A549 (cell line): ENCODE data around the gene ATXN2L. TPM values are rescaled to one million over a fixed set of nuclear protein-coding genes. Genes with fewer than 3 reads are reported as not detected.
A peak's percentile ranks its signal among the peaks of the same experiment; 100 is the strongest.
"Not testable (repeated sequence)": the region's sequence is repeated elsewhere in the genome, so short reads cannot be mapped to it uniquely, and the experiment has no call there.

ENCODE experiments used
- ATAC-seq, 2 experiments: fragments of 200-7000 bp in 1 of 2; fragments of >200 bp in 1 of 2; cut with Nextera tagmentation in 1 of 2; cut with Tn5 transposase in 1 of 2; 3 replicates each; pipeline versions ENCODE4 v1.8.0 to v1.9.1; 2018 to 2020; ENCODE audit warnings: mild to moderate bottlenecking in 1 of 2, moderate library complexity in 1 of 2
- CTCF ChIA-PET: fragments of 300-600 bp; sonication (Branson Sonifier 250); formaldehyde crosslinking; extraction: SDS; loops from one replicate; lab custom pipeline; 2021; ENCODE audit warnings: antibody characterized with exemption, inconsistent platforms; lab: Yijun Ruan, JAX
- POLR2A ChIA-PET: fragments of 350-600 bp; formaldehyde crosslinking; extraction: SDS; loops from one replicate; lab custom pipeline; 2021; ENCODE audit warnings: antibody characterized with exemption, inconsistent platforms; lab: Yijun Ruan, JAX
- DNase-seq, 2 experiments: peaks; one replicate each; pipeline versions ENCODE4 v3.0.0 to v3.0.0-alpha.2; 2011 to 2016; ENCODE audit warnings: low read depth in 1 of 2, low spot score in 1 of 2
- FAIRE-seq: peaks from 2 replicates; lab custom pipeline; 2011; peaks lifted over from hg19 to GRCh38; lab: Jason Lieb, UNC
- H3K27ac ChIP-seq, 2 experiments: fragments of >200 bp; sonication (Bioruptor Twin); formaldehyde crosslinking; 3 replicates each; pipeline ENCODE4 v1.5.1; 2016 to 2017
- H3K4me1 ChIP-seq: fragments of >200 bp; sonication (Bioruptor Twin); formaldehyde crosslinking; 3 replicates; pipeline ENCODE4 v1.6.1; 2016
- H3K4me2 ChIP-seq: fragments of >200 bp; sonication (Bioruptor Twin); formaldehyde crosslinking; 3 replicates; pipeline ENCODE4 v1.6.1; 2016
- H3K4me3 ChIP-seq: fragments of >200 bp; sonication (Bioruptor Twin); formaldehyde crosslinking; 3 replicates; pipeline ENCODE4 v1.5.1; 2016
- H3K9me3 ChIP-seq: fragments of >200 bp; sonication (Bioruptor Twin); formaldehyde crosslinking; 3 replicates; pipeline ENCODE4 v1.6.1; 2016
- CTCF ChIP-seq: fragments of >200 bp; sonication (Bioruptor Twin); formaldehyde crosslinking; IDR thresholded peaks from 3 replicates; pipeline ENCODE4 v1.5.1; 2016
- ESRRA ChIP-seq: fragments of 150-350 bp; IDR thresholded peaks from 2 replicates; pipeline ENCODE4 v1.6.1; 2014; ENCODE audit warnings: mild to moderate bottlenecking, low read length, borderline replicate concordance
- FOSL2 ChIP-seq, 2 experiments: fragments of 450-650 bp in 1 of 2; fragments of >200 bp in 1 of 2; sonication (Bioruptor Twin) in 1 of 2; formaldehyde crosslinking; IDR thresholded peaks; 2 replicates each; pipeline versions ENCODE4 v1.5.0 to v1.6.1; 2016 to 2020; ENCODE audit warnings: mild to moderate bottlenecking in 1 of 2, moderate library complexity in 1 of 2
- FOXS1 ChIP-seq: fragments of 250-450 bp; sonication (Bioruptor Pico); IDR thresholded peaks from 2 replicates; pipeline ENCODE4 v1.5.0; 2020; ENCODE audit warnings: mild to moderate bottlenecking, moderate library complexity
- HOXA7 ChIP-seq: fragments of 250-450 bp; sonication (Bioruptor Pico); IDR thresholded peaks from 2 replicates; pipeline ENCODE4 v1.5.0; 2020; ENCODE audit warnings: mild to moderate bottlenecking, moderate library complexity
- HOXB5 ChIP-seq: fragments of 250-450 bp; sonication (Bioruptor Pico); IDR thresholded peaks from 2 replicates; pipeline ENCODE4 v1.5.0; 2020; ENCODE audit warnings: mild to moderate bottlenecking, moderate library complexity
- MAFK ChIP-seq: fragments of 450-650 bp; IDR thresholded peaks from 2 replicates; pipeline ENCODE4 v1.6.1; 2014; ENCODE audit not compliant: partially characterized antibody
- RAD21 ChIP-seq, 2 experiments: fragments of >200 bp in 1 of 2; sonication (Bioruptor Twin) in 1 of 2; formaldehyde crosslinking in 1 of 2; IDR thresholded peaks in 1 of 2; conservative IDR thresholded peaks in 1 of 2; 2 replicates in 1 of 2; 3 replicates in 1 of 2; pipeline ENCODE4 v1.6.1; 2012 to 2018; ENCODE audit warnings: inconsistent platforms in 1 of 2
- RFX5 ChIP-seq: fragments of 450-650 bp; IDR thresholded peaks from 2 replicates; pipeline ENCODE4 v1.7.1; 2014; ENCODE audit warnings: antibody characterized with exemption, mild to moderate bottlenecking, moderate library complexity
- SREBF2 ChIP-seq: fragments of 450-650 bp; IDR thresholded peaks from 2 replicates; pipeline ENCODE4 v1.6.1; 2014; ENCODE audit warnings: mild to moderate bottlenecking, moderate library complexity
- ZC3H11A ChIP-seq: fragments of 450-650 bp; IDR thresholded peaks from 2 replicates; pipeline ENCODE4 v1.6.1; 2014; ENCODE audit warnings: antibody characterized with exemption, mild to moderate bottlenecking
- ZNF302 ChIP-seq: fragments of 250-450 bp; sonication (Bioruptor Pico); IDR thresholded peaks from 2 replicates; pipeline ENCODE4 v1.9.0; 2021; ENCODE audit warnings: inconsistent platforms, mild to moderate bottlenecking, moderate library complexity
- WGBS: methylation state at CpG from one replicate; pipeline ENCODE4 v1.1.6; 2017; ENCODE audit errors: missing lambda C conversion rate; 5-methylcytosine and 5-hydroxymethylcytosine counted together
- polyA plus RNA-seq, 4 experiments: library from polyadenylated mRNA; depleted of rRNA in 3 of 4; stranded (reverse); fragments of >200 nt; fragmentation: RNase III in 1 of 4; extraction: RNeasy Plus Mini Kit Qiagen cat#74134 plus additional on column Dnase treatment in 1 of 4; gene quantifications; 2 replicates in 3 of 4; 3 replicates in 1 of 4; pipeline ENCODE4 v1.2.3, GENCODE V29; 2011 to 2017

Gene ATXN2L
- polyA plus RNA-seq, 2 of the 4 experiments (the other 2 are of a cell fraction), result 28.4 to 135 TPM

DNA sequence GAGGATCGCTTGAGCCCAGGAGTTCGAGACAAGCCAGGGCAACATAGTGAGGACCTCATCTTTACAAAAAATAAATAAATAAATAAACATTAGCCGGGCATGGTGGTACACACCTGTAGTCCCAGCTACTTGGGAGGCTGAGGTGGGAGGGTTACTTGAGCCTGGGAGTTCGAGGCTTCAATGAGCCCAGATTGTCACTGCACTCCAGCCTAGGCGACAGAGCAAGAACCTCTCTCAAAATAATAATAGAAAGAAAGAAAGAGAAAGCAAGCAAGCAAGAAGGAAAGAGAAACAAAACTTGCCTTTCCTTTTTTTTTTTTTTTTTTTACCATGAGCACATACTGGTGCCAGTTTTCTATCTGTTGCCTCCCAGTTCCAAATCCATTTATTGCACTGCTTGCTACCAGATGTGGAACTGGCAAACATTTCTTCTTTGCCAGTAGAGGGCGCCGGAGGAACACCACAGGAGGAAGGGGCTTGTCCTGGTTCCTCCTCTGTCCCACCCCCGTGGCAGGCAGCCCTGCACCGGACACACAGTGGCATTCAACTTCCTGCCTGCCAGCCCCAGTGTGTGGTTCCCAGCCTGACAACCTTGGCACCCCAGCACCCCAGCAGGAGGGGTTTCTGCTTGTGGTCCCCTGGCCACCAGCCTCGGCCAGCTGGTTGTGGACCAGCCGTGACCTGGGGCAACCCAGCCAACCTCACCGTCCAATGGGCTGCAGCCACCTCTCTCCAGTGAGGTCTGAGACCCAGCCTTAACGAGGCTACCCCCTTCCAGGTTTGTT lies 20.4 kb upstream of the ATXN2L start:
- peak; percentile 43 to 69 for TF ChIP-seq RAD21 (conservative IDR thresholded peaks at IDR 0.05 in 1 of 2, IDR thresholded peaks at IDR 0.05 in 1 of 2)
- TF ChIP-seq CTCF, result peak; percentile 35
- WGBS, result 77% methylated on average over 5 of the region's 13 CpGs
- peak overlapping the region; percentile 18; the same call in 1 of the 3 replicates for H3K4me3 ChIP-seq
- H3K4me1 ChIP-seq, H3K9me3 ChIP-seq, H3K27ac ChIP-seq, CTCF ChIA-PET, POLR2A ChIA-PET, H3K4me2 ChIP-seq, FAIRE-seq: not testable (repeated sequence)
- DNase-seq, result peak in 1 of 2 experiments; percentile 83
- ATAC-seq, result peak; percentile 93 to 95

DNA sequence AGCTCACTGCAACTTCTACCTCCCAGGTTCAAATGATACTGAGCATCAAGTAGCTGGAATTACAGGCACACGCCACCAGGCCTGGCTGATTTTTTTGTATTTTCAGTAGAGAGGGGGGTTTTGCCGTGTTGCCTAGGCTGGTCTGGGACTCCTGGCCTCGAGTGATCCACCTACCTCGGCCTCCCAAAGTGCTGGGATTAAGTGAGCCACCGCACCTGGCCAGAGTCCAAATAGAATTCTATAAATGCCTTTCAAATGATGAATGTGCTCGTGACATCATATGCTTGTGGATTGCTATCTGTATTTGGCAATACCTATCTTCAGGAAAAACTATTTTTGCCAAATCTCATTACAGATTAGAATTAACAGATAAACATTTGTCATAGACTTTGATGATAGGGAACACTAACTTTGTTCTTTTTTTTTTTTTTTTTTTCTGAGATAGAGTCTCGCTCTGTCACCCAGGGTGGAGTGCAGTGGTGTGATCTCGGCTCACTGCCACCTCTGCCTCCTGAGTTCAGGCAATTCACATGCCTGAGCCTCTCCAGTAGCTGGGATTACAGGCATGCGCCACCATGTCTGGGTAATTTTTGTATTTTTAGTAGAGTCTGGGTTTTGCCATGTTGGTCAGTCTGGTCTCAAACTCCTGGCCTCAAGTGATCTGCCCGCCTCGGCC lies 15.2 kb upstream of the ATXN2L start:
- DNase-seq, H3K9me3 ChIP-seq, H3K4me1 ChIP-seq, H3K4me3 ChIP-seq, CTCF ChIA-PET, FAIRE-seq, H3K4me2 ChIP-seq, H3K27ac ChIP-seq, POLR2A ChIA-PET: not testable (repeated sequence)
- WGBS, result no CpG with 5 or more reads among the region's 11 CpGs
- peak; percentile 74 to 87 for ATAC-seq

DNA sequence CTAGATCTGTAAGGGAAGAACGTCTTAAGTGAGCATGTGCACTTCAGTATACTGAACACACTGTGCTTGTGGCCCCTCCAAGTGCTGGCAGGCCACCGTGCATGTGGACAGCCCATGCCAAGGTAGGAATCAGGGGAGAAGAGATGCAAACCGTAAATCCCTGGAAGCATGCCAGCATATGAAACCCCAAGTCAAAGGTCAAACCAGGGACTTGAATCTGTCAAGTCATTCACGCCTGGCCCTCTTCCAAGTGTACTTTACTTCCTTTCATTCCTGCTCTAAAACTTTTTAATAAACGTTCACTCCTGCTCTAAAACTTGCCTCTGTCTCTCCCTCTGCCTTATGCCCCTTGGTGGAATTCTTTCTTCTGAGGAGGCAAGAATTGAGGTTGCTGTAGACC lies 2.8 kb upstream of the ATXN2L start:
- DNase-seq, result peak in 1 of 2 experiments; percentile 50

GRCh38 chr16:28820546-28820945 lies 2.3 kb upstream of the ATXN2L start:
- DNase-seq, H3K9me3 ChIP-seq, H3K27ac ChIP-seq, H3K4me3 ChIP-seq, ATAC-seq, H3K4me2 ChIP-seq, FAIRE-seq: not testable (repeated sequence)
- POLR2A ChIA-PET, result interaction anchor here (1.2 kb wide), 1 partner anchor 43 kb away, joined by 3 read pairs; the partner anchor contains the start of gene SH2B1
- 91% methylated on average over 13 of the region's 13 CpGs for WGBS
- H3K4me1 ChIP-seq, result peaks cover 22% of the 10 kb centered on the region
- CTCF ChIA-PET, result interaction anchor here (1.0 to 2.8 kb wide), 4 partner anchors 12 to 127 kb away, joined by 3 to 13 read pairs (median 3); no protein-coding TSS in a partner anchor

More for the DNA sequence above, 2.8 kb upstream of the ATXN2L start:
- no peak for TF ChIP-seq SREBF2
- no peak for TF ChIP-seq RFX5
- no peak for TF ChIP-seq ZNF302 (CRISPR knock-in tag)
- peak; percentile 59 for TF ChIP-seq MAFK
- no peak overlapping the region for H3K4me2 ChIP-seq
- no peak for ATAC-seq
- ChIA-PET POLR2A (no interaction called here), CTCF (interaction anchor here (1.4 kb wide), 1 partner anchor 125 kb away, joined by 3 read pairs; no protein-coding TSS in a partner anchor)
- peaks cover 17% of the 10 kb centered on the region for H3K4me1 ChIP-seq
- H3K9me3 ChIP-seq, result peaks cover 4% of the 10 kb centered on the region; the same call in 1 of the 3 replicates
- no peak for FAIRE-seq
- no peak overlapping the region for H3K27ac ChIP-seq
- WGBS, result 79% methylated on average over 5 of the region's 5 CpGs
- H3K4me3 ChIP-seq, result no peak overlapping the region

DNA sequence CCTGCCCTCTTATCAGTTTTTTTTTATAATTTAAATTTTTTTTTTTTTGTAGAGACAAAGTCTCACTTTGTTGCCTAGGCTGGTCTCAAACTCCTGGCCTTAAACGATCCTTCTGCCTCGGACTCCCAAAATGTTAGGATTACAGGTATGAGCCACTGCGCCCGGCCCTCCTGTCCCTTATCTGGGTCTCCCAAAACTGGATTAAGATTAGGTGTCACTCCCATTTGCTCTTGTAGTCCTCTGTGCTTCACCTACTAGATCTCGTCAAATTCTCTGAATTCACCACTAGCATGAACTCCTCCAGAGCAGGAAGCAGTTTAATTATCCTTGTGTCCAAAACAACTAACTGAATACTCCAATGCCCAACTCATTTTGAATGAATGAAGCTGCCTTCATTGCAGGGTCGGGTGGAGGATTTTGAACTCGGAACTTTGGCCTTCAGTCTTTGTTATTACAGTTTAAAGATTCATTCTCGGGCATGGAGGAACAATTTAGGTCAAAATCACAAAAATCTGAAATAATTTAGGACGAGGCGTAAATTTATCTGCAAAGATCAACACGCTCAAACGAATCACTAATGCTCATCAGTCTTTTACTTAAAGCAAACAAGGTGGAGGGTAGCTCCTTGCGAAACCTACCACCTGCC lies 802 bp upstream of the ATXN2L start:
- DNase-seq, result no peak
- Histone ChIP-seq H3K4me3 (peak overlapping the region; percentile 100), H3K4me2 (peak overlapping the region; percentile 87), H3K9me3 (peaks cover 4% of the 10 kb centered on the region; the same call in 1 of the 3 replicates), H3K4me1 (peaks cover 36% of the 10 kb centered on the region), H3K27ac (peak overlapping the region; percentile 95 to 100)
- no peak for TF ChIP-seq FOXS1 (CRISPR knock-in tag)
- no peak for TF ChIP-seq HOXA7
- no peak for TF ChIP-seq ZC3H11A
- no peak for TF ChIP-seq HOXB5 (CRISPR knock-in tag)
- TF ChIP-seq FOSL2 (IDR thresholded peaks at IDR 0.05), result no peak
- no peak for TF ChIP-seq FOSL2 (CRISPR knock-in tag; IDR thresholded peaks at IDR 0.05)
- no peak for TF ChIP-seq ESRRA
- POLR2A ChIA-PET, result interaction anchor here (0.5 to 3.6 kb wide), 15 partner anchors 8 to 869 kb away, joined by 3 to 38 read pairs (median 5); partner anchors contain the start of genes NFATC2IP, SH2B1 and TUFM
- FAIRE-seq, result no peak
- ATAC-seq, result no peak
- CTCF ChIA-PET, result interaction anchor here (1.0 to 2.8 kb wide), 4 partner anchors 14 to 124 kb away, joined by 3 to 13 read pairs (median 6); no protein-coding TSS in a partner anchor
- WGBS, result 28% methylated on average over 13 of the region's 13 CpGs
